NCI-H2107 treated with DMSO at 0.1 percent for 48 hours (cell line): Measurements from ENCODE around the gene CABP5.

Experiments
- DNase-seq: peaks from one replicate; lab custom pipeline; 2025; ENCODE audit not compliant: unreplicated experiment; lab: John Stamatoyannopoulos, UW

The CABP5 gene

GRCh38 chr19:48033604-48034003 is 10.3 kb downstream of the CABP5 start:
- DNase-seq = no peak

GRCh38 chr19:48030073-48030472 is 13.8 kb downstream of the CABP5 start:
- no peak for DNase-seq

GRCh38 chr19:48029431-48029830 is 14.4 kb downstream of the CABP5 start:
- no peak for DNase-seq

- no peak for DNase-seq
These were observed 18.4 kb downstream of the CABP5 start for GRCh38 chr19:48025480-48025879.

- no peak for DNase-seq
These were observed 20.4 kb downstream of the CABP5 start for GRCh38 chr19:48023518-48023917.

GRCh38 chr19:48023011-48023410 is 20.9 kb downstream of the CABP5 start:
- DNase-seq = no peak

GRCh38 chr19:48020686-48021085 is 23.2 kb downstream of the CABP5 start:
- DNase-seq = no peak

GRCh38 chr19:48010932-48011758 is 32.7 kb downstream of the CABP5 start:
- no peak for DNase-seq

GRCh38 chr19:48006762-48007161 is 37.1 kb downstream of the CABP5 start:
- DNase-seq = no peak

GRCh38 chr19:48004236-48004635 is 39.6 kb downstream of the CABP5 start:
- DNase-seq = no peak

- no peak for DNase-seq
These were observed 43.0 kb downstream of the CABP5 start for GRCh38 chr19:48000846-48001245.

GRCh38 chr19:47998800-47999199 is 45.1 kb downstream of the CABP5 start:
- DNase-seq = no peak

GRCh38 chr19:47996230-47996727 is 47.6 kb downstream of the CABP5 start:
- DNase-seq = no peak

GRCh38 chr19:47994209-47994802 is 49.6 kb downstream of the CABP5 start, which contains the start of gene ELSPBP1:
Gene ELSPBP1 (plus strand): TSS chr19:47994632. CDS start chr19:48008668, 14,036 bp downstream.
- no peak for DNase-seq

- no peak for DNase-seq
These were observed 51.8 kb downstream of the CABP5 start, which contains the start of gene BSPH1 for GRCh38 chr19:47992070-47992469. Gene BSPH1 (minus strand): TSS chr19:47992170. CDS start chr19:47992081, 89 bp downstream.

- DNase-seq = no peak
These were observed 52.6 kb downstream of the CABP5 start for GRCh38 chr19:47991191-47991808.
